BJ (cell line): ENCODE results near the gene DCUN1D3. TPM values are rescaled to one million over a fixed set of nuclear protein-coding genes. Genes with fewer than 3 reads are reported as not detected.
A peak's percentile ranks its signal among the peaks of the same experiment; 100 is the strongest.
"Not testable (repeated sequence)": the region's sequence is repeated elsewhere in the genome, so short reads cannot be mapped to it uniquely, and the experiment has no call there.

Source experiments
- CTCF ChIA-PET: fragments of 350-600 bp; formaldehyde crosslinking; extraction: SDS; loops from one replicate; lab custom pipeline; 2021; ENCODE audit warnings: antibody characterized with exemption, inconsistent platforms; lab: Yijun Ruan, JAX
- POLR2A ChIA-PET: fragments of 300-600 bp; sonication (Branson Sonifier 250); formaldehyde crosslinking; extraction: SDS; loops from one replicate; lab custom pipeline; 2021; ENCODE audit warnings: antibody characterized with exemption; lab: Charles Lee
- DNase-seq: peaks from one replicate; pipeline ENCODE4 v3.0.0-alpha.2; 2011; ENCODE audit warnings: low read depth
- H3K27me3 ChIP-seq: 2 replicates; pipeline ENCODE4 v1.6.0; 2011; ENCODE audit warnings: low read length; ENCODE audit not compliant: control insufficient read depth, insufficient read depth
- H3K36me3 ChIP-seq: 2 replicates; pipeline ENCODE4 v1.5.1; 2011; ENCODE audit warnings: low read length; ENCODE audit not compliant: control insufficient read depth, insufficient read depth
- H3K4me3 ChIP-seq: 2 replicates; pipeline ENCODE4 v1.5.1; 2011; ENCODE audit warnings: low read depth, mild to moderate bottlenecking, control low read depth, low read length
- CTCF ChIP-seq: IDR thresholded peaks from 2 replicates; pipeline ENCODE4 v1.5.1; 2011; ENCODE audit warnings: low read depth, mild to moderate bottlenecking, control low read depth, inconsistent platforms, low read length, moderate library complexity; ENCODE audit not compliant: insufficient read depth
- polyA plus RNA-seq: library from polyadenylated mRNA; depleted of rRNA; stranded (reverse); fragments of >200 nt; gene quantifications from 2 replicates; pipeline ENCODE4 v1.2.3, GENCODE V29; 2011; rRNA removed
- small RNA-seq: library from RNA; depleted of rRNA; stranded (forward); fragments of <200 nt; gene quantifications from one replicate; pipeline ENCODE3, GENCODE V24; 2012; ENCODE audit warnings: low replicate concordance, low read depth; ENCODE audit not compliant: insufficient read length

The DCUN1D3 gene
- polyA plus RNA-seq, 1 experiment, result 10.9 TPM

GRCh38 chr16:20806168-20807050 is 93.7 kb downstream of the DCUN1D3 start, which contains the start of the genes ERI2 and REXO5:
ERI2 (minus strand) TSS chr16:20806472; CDS start chr16:20806430, 42 bp downstream.
REXO5 (plus strand) TSS chr16:20806527; CDS start chr16:20806954, 427 bp downstream.
- CTCF ChIA-PET, result interaction anchor here (0.7 to 2.0 kb wide), 10 partner anchors 9 to 296 kb away, joined by 3 to 8 read pairs (median 4); no protein-coding TSS in a partner anchor

GRCh38 chr16:20805684-20806167 is 94.4 kb downstream of the DCUN1D3 start:
- ChIA-PET POLR2A (interaction anchor here (0.8 kb wide), 1 partner anchor 17 kb away, joined by 5 read pairs; no protein-coding TSS in a partner anchor), CTCF (interaction anchor here (0.7 to 2.0 kb wide), 8 partner anchors 10 to 275 kb away, joined by 3 to 8 read pairs (median 4); no protein-coding TSS in a partner anchor)
- DNase-seq, H3K36me3 ChIP-seq, H3K27me3 ChIP-seq: not testable (repeated sequence)
- peak overlapping the region; percentile 96 for H3K4me3 ChIP-seq

More at GRCh38 chr16:20806168-20807050, 93.7 kb downstream of the DCUN1D3 start, which contains the start of the genes ERI2 and REXO5:
- peak; percentile 76 for DNase-seq
- POLR2A ChIA-PET, result interaction anchor here (0.8 kb wide), 1 partner anchor 18 kb away, joined by 5 read pairs; no protein-coding TSS in a partner anchor
- peak; percentile 74 for TF ChIP-seq CTCF
- Histone ChIP-seq H3K27me3 (no peaks in the 10 kb centered on the region), H3K36me3 (no peaks in the 10 kb centered on the region), H3K4me3 (peak within 1 kb of the TSS; percentile 96)

Small RNA genes lying within 50 kb of the gene (small RNA-seq; reads per million reads assigned to genes)
- gene RF00618, result not detected

Other genes starting within 250 kb of the DCUN1D3 start
- not detected in 2 replicates for gene ACSM1, start 202.7 kb downstream of the DCUN1D3 start, polyA plus RNA-seq
- 12.5 and 17.4 TPM in 2 replicates for gene THUMPD1, start 158.5 kb downstream of the DCUN1D3 start, polyA plus RNA-seq
- 0.29 and 0.55 TPM in 2 replicates for gene ACSM3, start 136.3 kb downstream of the DCUN1D3 start, polyA plus RNA-seq
- 7.4 and 10.7 TPM in 2 replicates for gene ERI2, start 93.9 kb downstream of the DCUN1D3 start, polyA plus RNA-seq
- gene REXO5, start 93.8 kb downstream of the DCUN1D3 start, polyA plus RNA-seq, result 2.2 and 3.2 TPM in 2 replicates
- gene LYRM1, start 413 bp upstream of the DCUN1D3 start, polyA plus RNA-seq, result 19.3 and 38.8 TPM in 2 replicates